HepG2 (cell line): Measurements from ENCODE around the gene SIRT7. TPM values are rescaled to one million over a fixed set of nuclear protein-coding genes. Genes with fewer than 3 reads are reported as not detected.

Source experiments
- AFF4 ChIP-seq: sonication (generic); formaldehyde crosslinking; IDR thresholded peaks from 2 replicates; pipeline ENCODE4 v1.4.0; 2020; ENCODE audit warnings: missing genetic modification reagents
- CSRNP2 ChIP-seq: sonication (generic); formaldehyde crosslinking; conservative IDR thresholded peaks from 2 replicates; pipeline ENCODE4 v1.8.0; 2022; ENCODE audit warnings: low read depth, missing genetic modification reagents
- FIP1L1 ChIP-seq: fragments of 200-400 bp; formaldehyde crosslinking; IDR thresholded peaks from 2 replicates; pipeline ENCODE4 v1.6.1; 2018; ENCODE audit warnings: low read depth, mild to moderate bottlenecking, low read length, moderate library complexity, borderline replicate concordance; ENCODE audit not compliant: insufficient read depth
- HMGXB4 ChIP-seq, 2 experiments: sonication (generic) in 1 of 2; formaldehyde crosslinking in 1 of 2; IDR thresholded peaks; 2 replicates each; pipeline versions ENCODE4 v1.4.0 to v1.6.1; 2018 to 2020; ENCODE audit warnings: missing genetic modification reagents in 2 of 2, borderline replicate concordance in 1 of 2, low read depth in 1 of 2, mild to moderate bottlenecking in 1 of 2, missing biosample characterization in 1 of 2
- HOMEZ ChIP-seq: IDR thresholded peaks from 2 replicates; pipeline ENCODE4 v1.6.1; 2016; ENCODE audit warnings: low read depth
- NFRKB ChIP-seq: fragments of 450-650 bp; IDR thresholded peaks from 2 replicates; pipeline ENCODE4 v1.6.1; 2017
- RBAK ChIP-seq: sonication (generic); formaldehyde crosslinking; IDR thresholded peaks from 2 replicates; pipeline ENCODE4 v1.5.1; 2020; ENCODE audit warnings: mild to moderate bottlenecking, missing genetic modification reagents
- SIX1 ChIP-seq: sonication (generic); formaldehyde crosslinking; IDR thresholded peaks from 2 replicates; pipeline ENCODE4 v1.4.0; 2020; ENCODE audit warnings: missing genetic modification reagents, borderline replicate concordance
- SMARCE1 ChIP-seq: fragments of 450-650 bp; IDR thresholded peaks from 2 replicates; pipeline ENCODE4 v1.6.1; 2017; ENCODE audit warnings: borderline replicate concordance
- ZFYVE20 ChIP-seq: sonication (generic); formaldehyde crosslinking; IDR thresholded peaks from 2 replicates; pipeline ENCODE4 v1.8.0; 2023; ENCODE audit warnings: low read depth, mild to moderate bottlenecking, moderate library complexity, missing genetic modification reagents, borderline replicate concordance
- ZNF101 ChIP-seq: sonication (generic); formaldehyde crosslinking; IDR thresholded peaks from 2 replicates; pipeline ENCODE4 v1.4.0; 2020; ENCODE audit warnings: mild to moderate bottlenecking, low read depth, missing genetic modification reagents, borderline replicate concordance
- ZNF329 ChIP-seq: sonication (generic); formaldehyde crosslinking; IDR thresholded peaks from 2 replicates; pipeline ENCODE4 v1.9.0; 2021; ENCODE audit warnings: low read depth, mild to moderate bottlenecking, missing genetic modification reagents
- ZNF33B ChIP-seq: sonication (generic); formaldehyde crosslinking; IDR thresholded peaks from 2 replicates; pipeline ENCODE4 v1.5.1; 2020; ENCODE audit warnings: mild to moderate bottlenecking, missing genetic modification reagents
- ZNF567 ChIP-seq: sonication (generic); formaldehyde crosslinking; IDR thresholded peaks from 2 replicates; pipeline ENCODE4 v1.8.1; 2023; ENCODE audit warnings: mild to moderate bottlenecking, missing genetic modification reagents, borderline replicate concordance
- ZNF652 ChIP-seq: IDR thresholded peaks from 2 replicates; pipeline ENCODE4 v1.6.1; 2016; ENCODE audit warnings: low read depth, borderline replicate concordance
- ZNF672 ChIP-seq: sonication (generic); formaldehyde crosslinking; IDR thresholded peaks from 2 replicates; pipeline ENCODE4 v1.8.1; 2022; ENCODE audit warnings: missing genetic modification reagents
- ZNF850 ChIP-seq: sonication (generic); formaldehyde crosslinking; conservative IDR thresholded peaks from 2 replicates; pipeline ENCODE4 v1.9.0; 2021; ENCODE audit warnings: mild to moderate bottlenecking, missing genetic modification reagents
- polyA plus RNA-seq, 8 experiments: library from polyadenylated mRNA; depleted of rRNA in 3 of 8; stranded (reverse) in 7 of 8; unstranded in 1 of 8; fragments of >200 nt; fragmentation: Illumina TruSeq in 4 of 8; extraction: Trizol in 4 of 8; gene quantifications; 2 replicates each; pipeline versions ENCODE4 v1.2.1 to v1.2.3, GENCODE V29; 2011 to 2016; ENCODE audit warnings: low read depth in 4 of 8, missing spikeins in 1 of 8, mixed read lengths in 1 of 8; ENCODE audit not compliant: insufficient read depth in 1 of 8
- total RNA-seq, 5 experiments: library from RNA; depleted of rRNA; stranded (reverse); fragments of >200 nt; fragmentation: Illumina TruSeq; extraction: Trizol; gene quantifications; 2 replicates each; pipeline ENCODE4 v1.2.3, GENCODE V29; 2016; ENCODE audit warnings: low read depth in 1 of 5
- TF ChIP-seq, protein P1 (sequence below): sonication (generic); formaldehyde crosslinking; IDR thresholded peaks from 2 replicates; pipeline ENCODE4 v1.8.1; 2022; ENCODE audit warnings: mild to moderate bottlenecking, missing genetic modification reagents

The SIRT7 gene
- total and polyA plus RNA-seq, 2 of the 13 experiments (the other 11 are each of a cell fraction or from before 2014, with no cell fraction given) = 8.3 to 24.8 TPM

DNA sequence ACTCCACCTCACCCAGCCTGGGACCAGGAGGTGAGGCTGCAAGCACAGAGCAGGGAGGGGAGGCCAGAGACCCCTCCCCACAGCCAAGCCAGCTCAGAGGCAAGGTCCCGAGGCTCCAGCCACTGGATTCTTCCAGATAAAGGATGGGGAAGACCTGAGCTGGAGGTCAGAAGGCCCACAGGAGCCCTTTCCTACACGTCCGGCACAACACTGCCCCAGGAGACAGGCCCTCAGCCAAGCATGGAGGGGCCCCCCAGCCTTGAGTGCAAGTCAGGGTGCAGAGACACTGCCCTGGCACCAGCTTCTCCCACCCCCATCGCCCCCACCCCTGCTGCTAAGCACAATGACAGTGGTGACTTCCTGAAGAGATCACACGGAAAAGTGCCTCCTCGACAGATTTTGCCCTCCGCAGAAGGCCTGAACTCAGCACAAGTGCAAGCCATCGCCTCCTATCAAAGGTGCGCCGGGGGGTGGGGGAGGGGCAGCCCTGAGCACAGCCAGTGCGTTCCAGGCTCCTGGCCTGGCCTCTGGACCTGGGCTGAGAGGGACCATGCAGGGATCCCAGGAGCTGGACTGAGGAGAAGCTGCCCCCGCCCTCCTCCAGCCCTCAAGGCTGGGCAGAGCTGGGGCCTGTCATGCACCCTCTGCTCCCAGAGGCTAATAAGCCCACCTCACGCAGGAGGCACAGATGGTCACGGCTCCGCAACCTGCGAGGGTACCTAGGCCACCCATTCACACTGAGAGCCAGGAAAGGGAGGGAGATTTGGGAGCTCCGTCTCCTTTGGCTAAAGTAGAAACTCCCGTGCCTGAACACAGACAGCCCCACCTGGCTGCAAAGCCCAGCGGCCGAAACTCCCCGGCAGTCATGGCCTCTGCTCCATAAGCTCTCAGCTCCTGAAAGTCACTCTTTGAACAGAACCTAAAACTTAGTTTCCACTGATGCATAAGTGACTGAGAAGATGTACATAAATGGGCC, 6.9 kb upstream of the SIRT7 start (continued):
- TF ChIP-seq FIP1L1 = no peak
- TF ChIP-seq ZNF672 (CRISPR knock-in tag) = no peak
- no peak for TF ChIP-seq ZNF850 (CRISPR knock-in tag)
- no peak for TF ChIP-seq SIX1
- TF ChIP-seq, protein P1, sequence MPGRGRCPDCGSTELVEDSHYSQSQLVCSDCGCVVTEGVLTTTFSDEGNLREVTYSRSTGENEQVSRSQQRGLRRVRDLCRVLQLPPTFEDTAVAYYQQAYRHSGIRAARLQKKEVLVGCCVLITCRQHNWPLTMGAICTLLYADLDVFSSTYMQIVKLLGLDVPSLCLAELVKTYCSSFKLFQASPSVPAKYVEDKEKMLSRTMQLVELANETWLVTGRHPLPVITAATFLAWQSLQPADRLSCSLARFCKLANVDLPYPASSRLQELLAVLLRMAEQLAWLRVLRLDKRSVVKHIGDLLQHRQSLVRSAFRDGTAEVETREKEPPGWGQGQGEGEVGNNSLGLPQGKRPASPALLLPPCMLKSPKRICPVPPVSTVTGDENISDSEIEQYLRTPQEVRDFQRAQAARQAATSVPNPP (CRISPR knock-in tag) = no peak
- TF ChIP-seq HOMEZ (CRISPR knock-in tag) = no peak
- no peak for TF ChIP-seq CSRNP2 (CRISPR knock-in tag)
- no peak for TF ChIP-seq SMARCE1
- TF ChIP-seq ZFYVE20 (CRISPR knock-in tag) = no peak
- no peak for TF ChIP-seq ZNF652 (CRISPR knock-in tag)
- no peak for TF ChIP-seq ZNF101
- no peak for TF ChIP-seq AFF4 (CRISPR knock-in tag)
- TF ChIP-seq ZNF329 (CRISPR knock-in tag) = no peak
- TF ChIP-seq RBAK = no peak
- peak in 1 of 2 experiments; percentile 33; a peak in 1 of 4 replicates for TF ChIP-seq HMGXB4 (CRISPR knock-in tag; IDR thresholded peaks at IDR 0.05; ENCODE audit: borderline replicate concordance in 1 of 2, low read depth in 1 of 2)
- no peak for TF ChIP-seq ZNF567
- TF ChIP-seq NFRKB = no peak
- no peak for TF ChIP-seq ZNF33B (CRISPR knock-in tag)
